ENCODE results near the gene CCDC83. TPM values are rescaled to one million over a fixed set of nuclear protein-coding genes. Genes with fewer than 3 reads are reported as not detected.

Gene CCDC83
- total RNA-seq, result not detected in 2 replicates

DNA sequence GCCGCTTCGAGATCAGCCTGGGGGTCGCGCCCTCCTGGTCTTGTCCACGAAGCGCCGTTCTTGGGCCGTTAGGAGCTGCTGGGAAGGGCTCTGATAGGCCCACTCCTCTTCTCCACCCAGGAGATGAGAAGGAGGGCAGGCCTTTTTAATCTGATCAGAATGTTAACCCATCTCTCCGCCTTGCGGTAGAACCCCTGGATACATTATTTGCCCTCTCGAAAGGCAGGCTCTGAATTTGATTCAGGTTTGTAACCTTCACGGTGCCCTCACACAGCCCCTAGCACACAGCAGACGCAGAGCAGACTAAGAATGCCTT is at the start of gene CCDC83:
Gene CCDC83 (plus strand): TSS at position 43 of the 316 bp plus-strand sequence. CDS start 9,741 bp downstream, outside the sequence.
- DNase-seq, result no peak

DNA sequence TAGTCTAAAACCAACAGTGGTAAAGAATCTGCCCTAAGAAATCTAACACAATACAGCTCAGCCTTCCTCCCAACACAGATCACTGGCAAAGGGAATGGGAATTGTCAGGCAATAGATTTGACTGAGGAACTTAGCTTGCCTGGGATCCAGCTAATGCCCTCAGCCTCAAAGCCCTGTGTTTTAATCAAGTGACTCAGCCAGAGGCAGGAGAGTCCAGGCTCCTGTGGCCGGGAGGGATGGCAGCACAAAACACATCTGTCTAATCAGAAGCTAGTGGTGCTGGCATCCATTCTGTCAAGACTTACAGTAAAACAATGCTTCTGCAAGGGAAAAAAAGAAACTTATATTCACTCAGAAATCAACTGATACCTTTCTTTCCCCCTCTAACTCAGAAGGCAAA is 49.8 kb upstream of the CCDC83 start:
- no peak for DNase-seq

DNA sequence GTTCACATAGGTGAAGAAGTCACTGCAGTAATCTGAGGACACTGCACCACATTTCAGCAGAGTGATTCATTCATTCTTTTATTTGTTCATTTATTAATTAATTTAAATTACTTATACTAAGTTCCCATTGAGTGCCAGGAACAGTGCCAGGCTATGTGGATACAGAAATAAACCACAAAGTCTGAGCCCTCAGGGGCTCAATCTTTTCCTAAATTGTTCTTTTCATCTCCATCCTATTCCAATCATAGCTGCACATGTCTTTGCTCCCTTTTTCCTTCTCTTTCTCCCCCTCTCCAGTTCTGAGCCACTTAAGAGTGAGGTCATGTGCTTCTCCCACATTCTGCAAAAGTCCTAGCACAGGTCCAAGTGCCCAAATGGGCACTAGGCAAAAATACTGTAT is 49.2 kb upstream of the CCDC83 start:
- DNase-seq, result no peak

DNA sequence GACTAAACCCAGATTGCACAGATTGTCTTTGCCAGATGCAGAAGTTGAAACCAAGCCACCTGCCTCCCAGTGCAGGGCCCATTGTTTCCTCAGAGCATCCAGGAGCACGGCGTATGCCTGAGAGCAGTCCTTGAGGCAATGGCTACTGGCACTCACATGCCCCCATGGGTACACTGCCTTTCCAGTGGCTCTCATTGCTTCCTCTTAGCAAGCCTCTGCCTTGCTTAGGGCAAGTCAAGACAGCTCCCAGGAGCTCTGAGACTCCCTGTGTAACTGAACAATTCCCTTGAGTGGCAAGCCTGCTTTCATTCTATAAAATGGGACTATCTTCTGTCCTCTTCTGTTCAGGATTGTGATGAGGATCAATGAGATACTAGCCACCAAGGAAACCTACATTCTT is 48.3 kb upstream of the CCDC83 start:
- no peak for DNase-seq

DNA sequence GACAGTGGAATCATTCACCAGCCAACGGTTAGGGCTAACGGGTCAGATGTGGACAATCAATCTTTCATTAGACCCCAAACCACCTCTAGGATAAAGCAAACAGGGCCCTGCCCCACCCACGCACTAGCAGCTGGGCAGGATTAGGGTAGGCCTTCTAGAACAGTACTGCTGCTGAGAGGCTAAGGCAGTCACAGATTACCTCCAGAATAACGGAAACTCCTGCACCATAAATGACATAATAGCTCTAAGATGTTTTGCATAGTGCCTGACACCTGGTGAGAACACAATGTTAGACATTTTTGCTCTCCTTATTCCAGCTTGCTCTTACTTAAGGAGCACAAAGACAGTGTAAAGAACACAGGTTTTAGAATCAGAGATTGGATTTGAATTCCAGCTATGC is 46.0 kb upstream of the CCDC83 start:
- DNase-seq, result no peak

DNA sequence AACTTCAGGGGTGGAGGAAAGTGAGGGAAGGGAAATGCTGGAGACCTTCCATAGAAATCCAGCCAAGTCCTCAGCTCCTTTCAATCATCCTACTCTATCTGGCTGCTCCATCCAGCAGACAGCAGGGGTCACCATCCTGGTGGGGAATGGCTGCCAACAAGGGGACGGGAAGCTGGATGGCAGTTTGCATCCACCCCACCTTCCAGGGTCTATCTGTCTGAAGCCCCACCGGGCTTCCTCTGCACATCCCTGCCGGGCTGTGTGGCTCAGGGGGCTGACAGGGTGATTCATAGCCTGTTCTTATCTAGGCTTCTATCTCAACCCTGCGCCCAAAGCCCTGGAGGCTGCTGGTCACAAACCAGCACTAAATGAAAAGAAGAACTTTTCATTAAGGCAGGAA is 45.3 kb upstream of the CCDC83 start:
- peak; percentile 17 for DNase-seq

DNA sequence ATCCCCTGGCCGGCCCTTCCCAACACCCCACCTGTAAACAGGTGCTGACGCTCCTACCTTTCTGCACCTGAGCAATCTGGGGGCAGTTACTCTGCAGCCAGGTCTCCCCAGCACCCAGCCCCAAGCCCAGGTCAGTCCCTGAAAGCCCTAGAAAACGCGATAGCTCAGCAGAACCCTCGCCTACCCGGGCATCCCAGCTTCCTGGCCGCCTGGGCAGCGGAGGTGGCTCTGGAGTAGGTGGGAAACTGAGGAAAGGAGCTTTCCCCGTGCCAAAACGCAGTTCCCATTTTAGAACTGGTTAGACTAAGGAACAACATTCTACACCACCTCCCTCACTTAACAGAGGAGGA is 44.7 kb upstream of the CCDC83 start:
- DNase-seq, result no peak

DNA sequence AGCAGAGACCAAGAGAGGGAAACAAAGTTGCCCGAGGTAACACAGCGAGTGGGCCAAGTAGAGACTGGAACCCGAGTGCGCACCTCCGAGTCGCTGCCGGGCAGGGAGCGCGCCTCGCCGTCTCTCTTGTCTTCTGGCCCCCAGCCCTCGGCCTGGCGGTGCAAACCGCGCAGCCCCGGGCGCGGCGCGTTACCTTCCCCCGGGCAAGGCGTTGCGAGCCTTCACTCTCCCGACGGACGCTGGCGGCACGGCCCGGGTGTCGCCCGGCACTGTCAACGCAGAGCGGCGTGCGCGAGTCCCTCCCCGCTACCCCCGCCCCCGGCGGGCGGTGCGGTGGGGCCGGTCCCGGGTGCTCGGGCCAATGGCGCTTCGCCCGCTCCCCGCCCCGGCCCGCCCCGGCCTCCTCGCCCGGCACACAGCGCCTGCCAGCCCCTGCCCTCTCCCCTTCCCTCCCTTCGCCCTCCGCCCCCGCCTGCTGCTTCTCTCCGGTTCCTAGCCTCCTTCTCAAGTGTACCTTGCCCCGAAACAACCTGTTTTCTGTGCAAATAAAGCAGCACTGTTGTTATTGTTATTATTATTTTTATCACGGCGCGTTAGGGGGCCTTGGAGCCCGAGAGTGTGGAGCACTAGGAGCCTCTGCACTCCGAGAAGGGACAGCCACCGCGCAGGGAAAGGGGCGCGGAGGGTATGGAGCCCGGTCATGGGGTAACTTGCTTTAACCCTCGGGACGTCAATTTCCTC is 44.1 kb upstream of the CCDC83 start, which contains the start of gene SYTL2:
Gene SYTL2 (minus strand): TSS at position 271 of the 741 bp plus-strand sequence. CDS start 53,416 bp downstream, outside the sequence.
- peak; percentile 45 for DNase-seq

DNA sequence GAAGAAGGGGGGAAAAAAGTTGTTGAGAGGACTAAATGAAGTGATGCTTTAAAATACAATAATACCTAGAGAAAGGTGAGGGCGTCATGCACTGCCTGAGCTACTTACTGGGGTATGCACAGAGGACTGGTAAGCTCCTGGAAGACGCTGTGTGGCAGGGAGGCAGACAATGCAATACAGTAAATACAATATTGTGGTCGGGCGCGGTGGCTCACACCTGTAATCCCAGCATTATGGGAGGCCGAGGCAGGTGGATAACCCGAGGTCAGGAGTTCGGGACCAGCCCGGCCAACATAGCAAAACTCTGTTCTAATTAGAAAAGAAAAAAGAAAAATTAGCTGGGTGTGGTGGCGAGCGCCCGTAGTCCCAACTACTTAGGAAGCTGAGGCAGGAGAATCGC is 43.6 kb upstream of the CCDC83 start:
- DNase-seq, result no peak

DNA sequence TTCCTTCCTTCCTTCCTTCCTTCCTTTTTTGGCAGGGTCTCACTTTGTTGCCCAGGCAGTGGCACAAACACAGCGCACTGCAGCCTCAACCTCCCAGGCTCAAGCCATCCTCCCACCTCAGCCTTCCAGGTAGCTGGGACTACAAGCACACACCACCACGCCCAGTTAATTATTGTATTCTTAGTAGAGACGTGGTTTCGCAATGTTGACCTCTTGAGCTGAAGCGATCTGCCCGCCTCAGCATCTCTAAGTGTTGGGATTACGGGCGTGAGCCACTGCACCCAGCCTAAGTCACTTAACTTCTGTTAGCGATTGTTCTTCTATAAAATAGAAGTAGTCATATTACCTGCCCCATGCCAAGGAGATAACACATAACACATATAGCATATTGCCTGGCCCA is 41.5 kb upstream of the CCDC83 start:
- DNase-seq, result no peak

DNA sequence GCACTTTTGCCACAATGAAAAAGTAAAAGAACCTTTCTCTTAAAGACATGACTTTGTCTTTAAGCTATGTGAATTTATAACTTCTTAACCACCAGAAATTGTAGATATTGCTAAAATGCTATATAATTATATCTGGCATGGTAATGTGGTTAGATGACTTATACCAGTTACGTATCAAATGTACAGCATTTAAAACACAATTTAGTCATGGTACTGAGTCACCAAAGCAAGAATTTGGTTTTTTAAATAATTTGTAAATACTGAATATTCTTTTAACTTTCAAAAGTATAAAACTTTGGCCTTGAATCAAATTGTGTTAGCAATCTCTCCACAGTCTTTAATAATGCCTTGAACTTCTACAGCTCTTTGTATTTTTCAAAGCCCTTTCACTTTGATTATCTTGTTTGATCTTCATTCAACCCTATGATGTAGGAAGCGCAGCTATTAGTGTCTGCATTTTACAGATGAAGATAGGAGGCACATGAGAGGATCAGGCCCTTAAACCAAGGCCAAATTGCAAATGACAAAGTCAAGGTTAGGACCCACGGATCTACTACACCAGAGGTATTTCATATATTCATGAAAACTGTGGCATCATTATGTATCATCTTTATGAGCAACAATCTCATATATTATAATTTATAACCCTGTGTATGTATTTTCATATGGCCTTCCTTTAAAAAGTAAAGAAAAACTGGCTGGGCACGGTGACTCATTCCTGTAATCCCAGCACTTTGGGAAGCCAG is 39.8 kb upstream of the CCDC83 start:
- no peak for DNase-seq

DNA sequence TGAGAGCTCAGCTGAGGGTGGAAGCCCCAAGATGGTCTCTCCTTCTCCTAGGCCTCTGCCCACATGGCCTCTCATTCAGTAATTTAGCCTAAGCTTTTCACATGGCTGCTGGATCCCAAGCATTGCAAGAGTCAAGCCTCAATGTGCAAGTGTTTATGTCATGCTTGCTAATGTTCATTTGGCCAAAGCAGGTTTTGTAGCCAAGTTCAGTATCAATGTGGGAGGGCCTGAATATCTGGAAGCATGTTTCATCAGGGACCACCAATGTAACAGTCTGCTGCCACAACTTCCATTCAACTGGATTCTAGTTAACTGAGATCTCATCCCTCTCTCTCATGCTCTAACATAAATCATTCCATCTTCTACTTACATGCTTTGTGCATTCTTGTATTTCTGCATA is 35.7 kb upstream of the CCDC83 start:
- DNase-seq, result no peak

DNA sequence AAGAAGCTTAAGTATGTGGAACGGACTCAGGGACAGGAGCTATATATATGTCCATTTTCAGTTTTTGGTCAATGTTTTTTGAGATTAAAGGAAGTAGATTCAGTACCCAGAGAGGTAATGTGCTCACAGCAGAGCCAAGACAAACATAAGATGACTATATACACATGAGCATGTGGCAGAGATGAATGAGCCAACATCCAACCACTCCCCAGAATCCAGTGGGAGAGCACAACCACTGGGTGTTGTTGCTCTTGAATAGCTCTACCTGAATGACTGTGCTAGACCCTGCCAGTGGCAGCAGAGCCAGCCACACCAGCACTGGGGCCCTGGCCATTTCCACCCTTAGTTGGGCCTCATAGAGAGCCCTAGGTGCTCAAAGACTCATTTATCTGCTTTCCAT is 33.5 kb upstream of the CCDC83 start:
- DNase-seq, result no peak

DNA sequence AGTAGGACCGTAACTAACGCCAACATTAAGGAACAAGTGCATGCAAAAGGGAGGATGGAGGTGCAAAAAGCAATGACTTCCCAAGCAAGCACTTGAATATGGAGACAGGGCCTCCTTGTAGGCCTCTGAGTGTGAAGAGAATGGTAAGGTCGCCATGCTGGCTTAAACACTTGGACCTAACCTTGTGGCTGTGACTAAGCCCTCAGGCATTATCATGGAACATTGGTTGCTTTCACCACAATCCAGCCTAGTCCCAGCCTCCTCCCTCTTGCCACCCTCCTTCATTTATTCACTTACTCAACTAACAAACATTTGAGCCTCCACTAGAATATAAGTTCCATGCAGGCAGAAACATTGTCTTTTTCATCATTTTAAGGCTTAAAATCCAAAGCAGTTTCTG is 32.4 kb upstream of the CCDC83 start:
- no peak for DNase-seq

DNA sequence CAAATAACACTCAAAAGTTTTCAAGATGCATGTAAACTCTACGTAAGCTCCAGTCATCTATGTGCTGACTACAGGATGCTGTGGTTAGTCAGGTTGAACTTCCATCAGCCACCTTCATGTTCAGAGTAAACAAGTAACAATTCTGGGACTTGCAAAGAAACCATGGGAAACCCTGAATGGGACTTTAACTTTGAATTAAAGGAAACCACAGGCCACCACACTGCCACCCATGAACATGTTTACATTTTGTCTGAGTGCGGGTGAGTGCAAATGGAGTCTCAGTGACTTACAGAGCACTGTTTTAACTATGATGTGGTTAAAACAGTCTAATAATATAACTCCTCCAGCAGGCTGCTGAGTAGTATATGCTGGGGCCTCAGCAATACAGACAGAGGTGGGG is 31.4 kb upstream of the CCDC83 start:
- no peak for DNase-seq

DNA sequence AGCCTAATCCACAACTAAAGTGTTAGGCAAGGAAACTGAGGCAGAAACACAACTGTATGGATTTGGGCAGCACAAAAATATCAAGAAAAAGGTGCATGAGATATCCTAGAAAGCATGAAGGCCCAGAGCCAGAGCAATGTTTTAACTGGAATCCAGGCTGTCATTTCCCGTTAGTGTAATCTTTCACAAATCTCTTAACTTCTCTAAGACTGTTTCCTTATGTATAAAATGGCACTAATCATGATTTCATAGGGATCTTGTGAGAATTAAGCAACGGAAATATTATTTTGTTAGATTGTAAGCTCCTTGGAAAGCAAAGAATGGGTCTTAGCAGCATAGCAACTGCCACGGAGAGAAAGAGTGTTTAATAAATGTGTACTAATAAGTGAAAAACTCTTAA is 29.6 kb upstream of the CCDC83 start:
- DNase-seq, result no peak

DNA sequence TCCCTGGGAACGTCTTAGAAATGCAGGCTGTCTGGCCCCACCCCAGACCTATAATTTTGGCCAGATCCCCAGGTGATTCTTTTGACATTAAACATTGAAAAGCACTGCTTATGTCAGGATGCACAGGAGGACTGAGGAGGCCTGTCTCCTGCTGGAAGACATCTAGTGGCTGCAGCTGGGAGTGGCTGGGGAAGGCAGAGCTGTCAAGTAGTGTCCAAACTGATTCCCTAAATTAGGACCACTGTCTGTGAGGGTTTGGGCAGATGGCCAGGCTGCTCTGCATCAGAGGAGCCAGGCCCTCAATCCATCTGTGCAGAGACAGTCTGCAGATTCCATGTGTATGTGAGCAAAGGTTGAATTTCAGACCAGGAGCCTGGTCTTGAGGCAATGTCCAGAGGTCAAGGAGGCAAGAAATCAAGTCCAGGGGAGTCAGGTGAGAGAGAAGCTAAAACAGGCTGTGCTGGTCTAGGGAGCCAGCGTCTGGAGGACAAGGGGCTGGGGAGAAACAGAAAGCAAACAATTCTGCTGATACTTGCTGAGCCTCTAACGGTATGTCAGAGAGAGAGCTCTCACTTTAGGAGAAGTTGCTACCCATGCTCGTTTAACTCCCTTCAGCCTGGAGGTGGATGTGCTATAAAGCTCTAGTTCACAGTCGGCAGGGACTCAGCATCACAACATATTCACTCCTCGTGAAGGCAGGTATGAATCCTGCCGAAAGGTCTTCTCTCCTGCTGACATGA is 28.9 kb upstream of the CCDC83 start:
- peak; percentile 50 for DNase-seq

DNA sequence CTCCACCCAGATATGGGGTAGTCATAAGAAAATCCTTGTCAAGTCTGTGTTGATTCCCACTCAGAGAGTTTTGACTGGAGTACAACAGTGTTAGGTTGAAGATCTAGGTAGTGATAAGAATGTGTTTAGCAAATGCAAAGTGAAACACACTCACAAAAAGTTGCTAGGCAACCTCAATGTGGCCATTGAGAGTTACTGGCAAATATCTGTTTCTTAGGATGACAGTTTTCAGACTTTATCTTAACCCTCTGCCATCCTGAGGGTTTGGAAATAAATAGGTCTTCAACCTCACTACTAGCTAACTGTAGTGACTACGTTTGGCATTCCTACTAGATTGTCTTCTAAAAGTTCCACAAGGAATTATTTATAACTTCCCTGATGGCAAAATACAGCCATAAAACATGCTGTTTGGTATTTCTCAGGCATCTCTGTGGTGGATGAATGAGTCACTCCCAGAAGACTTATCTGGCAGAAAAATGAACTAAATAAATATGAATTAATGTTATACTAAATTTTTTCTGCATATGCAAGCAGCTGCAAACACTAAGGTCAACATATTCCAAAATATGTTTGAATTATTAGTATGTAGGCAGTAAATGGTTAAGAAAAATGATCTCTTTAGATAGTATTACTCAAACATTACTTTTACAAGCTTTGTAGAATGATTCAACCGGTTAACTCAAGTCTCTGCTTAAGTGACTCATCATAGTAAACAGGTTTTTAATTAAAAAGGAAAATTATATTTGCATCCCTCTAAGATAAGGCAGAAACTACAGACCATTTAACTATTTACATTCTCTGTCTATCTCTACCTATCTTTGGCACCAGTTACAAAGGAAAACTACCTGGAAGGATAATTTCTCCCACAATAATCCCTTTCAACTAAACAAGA is 27.2 kb upstream of the CCDC83 start:
- DNase-seq, result no peak

DNA sequence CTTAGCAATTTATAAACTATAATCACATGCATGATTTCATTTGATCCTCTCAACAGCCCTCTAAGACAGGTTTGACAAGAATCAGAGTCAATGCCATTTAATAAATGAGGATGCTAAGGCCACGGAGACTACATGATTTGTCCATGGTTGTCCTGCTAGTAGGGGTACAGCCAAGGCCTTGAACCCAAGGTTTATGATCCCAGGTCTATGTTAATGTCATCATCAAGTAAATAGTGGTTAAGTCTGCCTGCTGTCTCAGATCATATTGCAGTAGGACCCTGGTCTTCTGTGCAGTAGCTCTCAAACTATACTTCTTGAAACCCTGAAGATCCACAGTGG is 26.6 kb upstream of the CCDC83 start:
- DNase-seq, result no peak

DNA sequence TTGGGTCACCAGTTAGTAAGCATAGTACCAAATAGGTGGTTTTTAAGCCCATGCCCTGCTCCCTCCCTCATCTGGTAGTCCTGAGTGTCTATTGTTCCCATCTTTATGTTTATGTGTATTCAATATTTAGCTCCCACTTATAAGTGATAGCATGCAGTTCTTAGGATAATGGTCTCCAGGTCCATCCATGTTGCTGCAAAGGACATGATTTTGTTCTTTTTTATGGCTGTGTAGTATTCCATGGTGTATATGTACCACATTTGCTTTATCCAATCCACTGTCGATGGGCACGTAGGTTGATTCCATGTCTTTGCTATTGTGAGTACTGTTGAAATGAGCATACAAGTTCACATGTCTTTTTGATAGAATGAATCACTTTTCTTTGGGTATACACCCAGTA is 26.0 kb upstream of the CCDC83 start:
- DNase-seq, result no peak

DNA sequence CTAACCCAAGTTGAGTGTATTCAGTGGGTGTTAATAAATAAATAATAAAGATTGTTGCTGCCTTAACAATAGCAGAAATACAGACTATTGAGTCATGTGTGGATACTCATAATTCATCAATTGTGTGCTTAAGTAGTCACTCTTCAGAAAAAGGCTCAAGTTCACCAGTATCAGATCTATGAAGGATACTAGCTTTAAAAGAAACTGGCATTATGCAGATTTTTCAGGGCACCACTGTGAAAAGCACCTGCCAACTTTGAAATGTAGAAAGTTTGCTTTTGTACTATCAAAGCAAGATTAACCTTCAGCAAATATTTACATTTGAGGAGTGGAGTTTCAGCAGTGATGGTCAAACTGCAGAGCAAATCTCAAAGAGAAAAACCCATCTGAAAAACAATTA is 24.1 kb upstream of the CCDC83 start:
- no peak for DNase-seq

DNA sequence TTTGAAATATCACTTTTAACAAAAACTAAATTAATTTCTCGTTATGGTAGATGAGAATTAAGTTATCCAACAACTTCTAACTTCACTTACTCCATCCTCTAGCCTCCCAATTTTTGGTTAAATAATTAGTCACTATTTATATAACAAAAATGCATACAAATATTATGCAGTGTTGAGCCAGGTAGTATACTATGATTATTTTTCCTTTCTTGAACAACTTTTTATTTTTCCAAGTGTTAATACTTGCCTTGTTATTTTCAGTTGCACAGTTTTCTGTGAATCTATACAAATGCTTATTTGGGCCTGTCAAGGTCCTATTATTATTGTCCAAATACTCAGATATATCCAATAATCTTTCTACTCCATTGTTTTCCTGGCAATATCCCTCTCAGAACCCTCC is 19.9 kb upstream of the CCDC83 start:
- no peak for DNase-seq

DNA sequence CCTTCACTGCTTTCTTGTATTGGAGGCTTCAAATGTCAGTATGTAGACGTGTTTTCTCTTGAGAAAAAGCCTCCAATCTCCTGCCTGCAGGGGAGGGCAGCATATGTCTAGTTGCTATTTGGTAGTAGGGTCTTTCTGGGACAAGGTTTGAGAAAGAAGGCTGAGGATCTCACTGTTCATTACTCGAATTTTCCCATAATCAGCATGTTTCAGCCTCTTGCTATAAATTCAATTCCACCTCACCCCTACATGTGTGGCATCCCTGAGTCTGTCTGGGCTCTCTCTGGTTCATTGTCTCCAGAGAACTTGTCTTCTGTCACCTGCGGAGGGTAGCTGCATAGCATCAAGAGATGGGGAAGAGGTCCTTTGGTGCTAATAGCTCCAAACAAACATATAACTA is 19.5 kb upstream of the CCDC83 start:
- DNase-seq, result no peak

Data from dermis blood vessel endothelial cell (primary cell).